HG03521 (cell line): ENCODE results near the gene SPIRE1.
"Not testable (repeated sequence)": the region's sequence is repeated elsewhere in the genome, so short reads cannot be mapped to it uniquely, and the experiment has no call there.

Source experiments
- ATAC-seq: cut with Tn5 transposase; IDR thresholded peaks from one replicate; pipeline ENCODE4 v1.9.1; 2021; ENCODE audit warnings: mild to moderate bottlenecking, moderate library complexity; ENCODE audit not compliant: unreplicated experiment

The SPIRE1 gene

DNA sequence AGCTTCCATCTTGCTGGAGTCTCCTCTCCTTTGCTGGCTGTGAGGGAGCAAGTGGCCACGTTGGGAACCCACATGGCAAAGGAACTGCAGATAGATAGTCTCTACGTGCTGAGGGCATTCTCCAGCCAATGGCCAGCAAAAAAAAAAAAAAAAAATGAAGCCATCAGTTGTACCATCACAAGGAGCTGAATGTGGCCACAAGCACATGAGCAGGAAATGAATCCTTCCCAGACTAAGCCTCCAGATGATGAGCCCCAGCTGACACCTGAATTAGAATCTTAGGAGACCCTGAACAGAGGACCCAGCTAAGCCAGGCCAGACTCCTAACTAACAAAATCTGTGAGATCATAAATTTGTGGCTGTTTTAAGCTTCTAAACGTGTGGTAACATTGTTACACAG is 57.9 kb downstream of the SPIRE1 start:
- ATAC-seq = no peak

- ATAC-seq = no peak
Measured at GRCh38 chr18:12599543-12599942, 58.4 kb downstream of the SPIRE1 start.

DNA sequence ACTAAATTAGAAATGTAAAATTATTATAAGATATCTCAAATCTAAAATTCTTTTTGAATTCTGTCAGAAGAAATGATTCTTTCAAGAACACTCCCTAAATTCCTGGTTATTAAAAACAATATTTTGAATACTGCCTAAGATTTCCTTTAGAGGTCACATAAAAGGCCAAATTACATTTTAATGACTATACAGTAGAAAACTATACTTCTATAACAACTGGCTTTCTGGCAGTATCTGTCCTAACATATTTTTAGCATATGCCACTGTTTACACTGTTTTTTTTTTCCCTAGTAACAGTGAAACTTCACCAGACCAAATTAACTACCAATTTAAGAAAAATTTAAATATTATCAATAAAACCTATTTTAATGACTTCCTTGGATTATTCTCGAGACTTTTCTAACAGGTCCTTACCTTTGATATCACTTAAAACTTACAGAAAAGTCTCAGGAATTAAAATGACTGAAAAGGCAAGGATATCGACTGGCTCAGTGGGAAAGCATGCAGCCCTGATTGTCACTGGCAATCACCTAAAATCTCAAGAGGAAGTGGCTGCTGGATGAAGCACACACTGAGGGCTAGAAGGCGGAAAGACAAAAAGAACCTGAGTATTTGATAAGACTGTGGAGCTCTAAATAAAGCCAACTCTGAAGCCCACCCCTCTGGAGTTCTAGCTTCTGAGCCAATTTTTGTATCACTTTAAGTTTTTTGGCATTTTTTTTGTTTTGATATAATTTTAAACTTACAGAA is 59.6 kb downstream of the SPIRE1 start:
- no peak for ATAC-seq

DNA sequence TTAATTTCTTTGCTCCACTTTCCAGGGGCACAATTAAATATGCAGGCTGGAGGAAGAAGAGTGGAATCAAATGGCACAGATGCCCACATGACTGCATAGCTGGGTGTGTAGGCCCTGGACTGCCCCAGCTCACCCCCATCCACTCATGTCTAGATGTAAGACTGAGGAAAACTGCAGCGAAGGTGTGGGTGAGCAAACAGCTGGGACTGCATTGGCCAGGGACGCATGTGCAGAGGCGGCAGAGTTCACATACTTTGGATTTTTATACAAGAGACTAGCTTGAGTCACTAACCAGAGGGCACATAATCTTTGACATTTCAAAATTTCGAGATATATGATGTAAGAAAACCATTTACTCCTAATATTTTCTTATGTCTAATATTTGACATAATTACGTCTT is 60.1 kb downstream of the SPIRE1 start:
- ATAC-seq = no peak

DNA sequence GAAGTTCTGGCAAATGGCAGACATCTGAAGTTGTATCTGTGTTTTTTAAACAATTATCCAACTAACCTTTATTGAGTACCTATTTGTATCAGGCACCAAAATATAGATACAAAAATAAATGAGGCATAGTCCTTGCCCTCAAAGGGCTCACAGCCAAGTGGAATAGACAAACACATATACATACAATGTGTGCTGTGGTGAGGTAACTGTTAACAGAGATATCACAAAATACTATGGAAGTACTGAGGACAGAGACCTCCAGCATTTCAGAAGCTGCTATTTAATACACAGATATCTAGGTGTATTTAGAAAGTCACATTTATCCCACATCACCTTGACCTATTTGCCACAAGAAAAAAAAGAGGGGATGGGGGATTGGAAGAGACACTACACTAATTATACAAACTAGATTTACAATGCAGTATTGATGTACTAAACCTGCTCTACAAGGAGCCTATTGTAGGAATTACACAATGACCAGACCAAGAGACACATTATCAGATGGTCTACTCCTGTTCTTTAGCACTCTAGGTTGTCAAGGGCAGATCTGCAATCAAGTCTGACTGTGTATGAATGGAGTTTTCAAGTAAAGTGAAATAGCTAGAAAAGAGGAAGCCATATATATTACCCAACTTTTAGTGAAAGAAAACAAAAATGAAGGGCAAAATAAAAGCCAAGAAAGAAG is 62.2 kb downstream of the SPIRE1 start:
- no peak for ATAC-seq

DNA sequence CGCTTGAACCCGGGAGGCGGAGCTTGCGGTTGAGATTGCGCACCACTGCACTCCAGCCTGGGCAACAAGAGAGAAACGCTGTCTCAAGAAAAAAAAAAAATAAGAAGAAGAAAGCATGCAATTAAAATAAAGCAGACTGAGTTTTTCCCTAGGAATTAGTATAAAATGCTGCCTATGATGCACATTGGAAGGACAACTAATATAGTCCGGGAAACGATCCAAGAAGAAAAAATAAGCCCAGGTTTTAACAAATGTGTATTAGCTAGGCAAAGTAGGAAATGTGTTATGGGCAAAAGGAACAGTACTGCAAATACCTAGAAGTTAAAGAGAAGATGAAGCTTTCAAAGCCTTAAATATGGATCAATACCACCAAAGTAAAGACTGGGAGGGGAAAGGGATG is 64.0 kb downstream of the SPIRE1 start:
- no peak for ATAC-seq

DNA sequence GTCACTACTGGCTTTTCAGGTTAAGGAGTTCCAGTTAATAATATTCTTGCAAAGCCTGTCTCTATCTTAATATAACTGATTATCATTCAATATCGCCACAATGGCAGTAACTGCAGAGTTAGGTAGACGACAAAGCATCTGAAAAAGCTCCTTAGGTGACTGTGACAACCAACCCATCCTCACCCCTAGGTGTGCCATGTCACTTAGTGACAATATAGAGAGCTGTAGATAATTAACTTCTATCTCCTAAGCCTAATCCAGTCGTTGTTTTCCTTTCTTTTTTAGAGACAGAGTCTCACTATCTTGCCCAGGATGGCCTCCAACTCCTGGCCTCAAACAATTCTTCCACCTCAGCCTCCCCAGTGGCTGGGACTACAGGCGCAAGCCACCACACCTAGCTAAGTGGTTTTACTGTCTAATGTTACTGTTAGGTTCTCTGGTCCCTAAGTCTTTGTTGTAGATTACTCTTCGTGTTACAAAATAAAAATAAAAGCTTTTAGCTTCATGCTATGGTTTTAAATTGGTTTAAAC is 65.2 kb downstream of the SPIRE1 start:
- no peak for ATAC-seq

- no peak for ATAC-seq
Measured at GRCh38 chr18:12589448-12589847, 68.5 kb downstream of the SPIRE1 start.

DNA sequence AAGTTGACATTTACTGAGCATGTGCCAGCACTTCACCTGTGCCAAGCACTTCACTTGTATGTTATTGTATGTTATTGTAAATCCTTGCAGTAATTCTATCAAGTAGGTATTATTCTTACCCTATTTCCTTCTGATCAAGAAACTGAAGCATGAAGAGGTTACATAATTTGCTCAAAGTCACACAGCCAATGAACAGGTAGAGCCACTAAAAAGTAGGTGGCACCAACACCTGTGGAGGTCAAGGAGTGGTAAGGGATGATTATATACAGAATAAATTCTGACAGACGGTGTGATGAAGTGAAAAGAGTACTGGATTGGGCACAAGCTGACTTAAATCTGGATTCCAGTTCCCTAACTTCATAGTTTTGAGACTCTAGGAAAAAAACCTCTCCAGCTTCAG is 71.0 kb downstream of the SPIRE1 start:
- no peak for ATAC-seq

GRCh38 chr18:12585218-12585617 is 72.7 kb downstream of the SPIRE1 start:
- no peak for ATAC-seq

- ATAC-seq = no peak
Measured at GRCh38 chr18:12580630-12581342, 77.1 kb downstream of the SPIRE1 start.

DNA sequence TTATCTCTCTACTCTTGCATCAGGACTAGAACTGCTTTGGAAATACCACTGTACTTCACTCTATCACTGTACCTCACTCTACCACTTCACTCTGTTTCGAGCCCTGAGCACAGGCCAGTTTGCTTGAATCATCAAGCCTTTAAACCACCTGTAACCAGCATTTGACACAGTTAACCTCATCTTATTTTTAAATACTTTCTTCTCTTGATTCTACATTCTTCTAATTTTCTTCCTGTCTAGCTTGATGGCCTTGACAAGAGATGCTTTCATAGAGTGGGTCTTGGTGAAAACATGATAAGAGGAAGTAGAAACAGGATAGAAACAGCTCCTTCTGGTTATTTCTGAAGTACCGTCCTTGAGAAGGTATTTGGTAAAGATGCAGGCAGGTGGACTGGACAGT is 78.1 kb downstream of the SPIRE1 start:
- no peak for ATAC-seq

GRCh38 chr18:12577848-12578247 is 80.1 kb downstream of the SPIRE1 start:
- ATAC-seq = no peak

GRCh38 chr18:12574494-12575185 is 83.3 kb downstream of the SPIRE1 start:
- ATAC-seq = no peak

DNA sequence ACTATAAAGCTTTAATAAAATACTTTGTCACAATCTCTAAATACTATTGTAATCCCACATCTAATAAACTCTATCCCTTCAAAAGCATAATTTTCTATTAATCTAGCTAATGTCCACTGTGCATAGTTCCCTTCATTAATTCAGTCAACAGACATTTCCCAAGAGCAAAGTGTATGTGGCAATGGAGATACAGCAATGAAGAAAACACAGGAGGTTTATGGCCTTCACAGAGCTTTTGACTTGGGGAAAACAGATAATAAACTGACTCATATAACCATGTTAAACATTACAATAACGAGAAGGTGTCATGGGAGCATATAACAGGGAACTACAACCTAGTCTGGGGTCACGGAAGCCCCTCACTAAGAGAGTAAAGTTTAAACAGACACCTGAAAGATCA is 86.3 kb downstream of the SPIRE1 start:
- ATAC-seq = no peak

DNA sequence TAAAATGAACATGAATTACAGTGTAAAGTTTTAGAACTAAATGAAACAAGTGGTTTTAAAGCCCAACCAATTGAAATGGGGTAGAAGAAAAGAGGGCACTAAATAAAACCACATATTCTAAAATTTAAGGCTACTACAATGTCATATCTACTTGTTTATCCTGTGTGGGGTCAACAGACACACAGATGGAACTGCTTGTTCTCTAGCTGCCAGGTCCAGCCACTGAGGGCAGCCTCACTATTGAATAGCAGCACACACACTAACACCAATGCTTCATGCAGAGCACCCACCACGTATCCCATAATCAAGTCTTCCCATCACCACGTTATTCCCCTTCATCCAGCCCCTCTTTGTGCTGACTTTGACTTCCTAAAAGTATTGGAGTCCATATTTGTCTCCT is 88.1 kb downstream of the SPIRE1 start:
- no peak for ATAC-seq

DNA sequence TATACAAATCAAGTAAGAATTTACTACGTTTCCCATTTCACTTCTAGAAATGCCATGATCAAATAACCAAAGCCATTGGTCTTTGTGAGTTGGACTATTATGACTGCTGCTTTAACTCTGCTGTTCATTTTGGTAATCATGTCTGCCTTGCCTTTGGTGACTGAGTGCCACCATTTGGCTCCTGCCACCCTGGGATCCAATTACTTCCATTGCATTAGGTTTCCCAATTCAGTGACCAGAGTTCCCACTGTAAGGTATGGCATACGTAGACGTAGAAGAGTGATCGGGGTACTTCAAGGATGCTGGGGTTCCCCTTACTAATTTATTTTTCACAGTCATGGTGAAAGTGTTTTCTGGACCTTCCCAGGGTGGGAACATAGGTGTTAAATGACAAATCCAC is 90.1 kb downstream of the SPIRE1 start:
- no peak for ATAC-seq

- no peak for ATAC-seq
Measured at GRCh38 chr18:12564861-12565260, 93.0 kb downstream of the SPIRE1 start.

GRCh38 chr18:12564378-12564777 is 93.5 kb downstream of the SPIRE1 start:
- no peak for ATAC-seq

GRCh38 chr18:12560600-12560999 is 97.3 kb downstream of the SPIRE1 start:
- not testable (repeated sequence) for ATAC-seq

DNA sequence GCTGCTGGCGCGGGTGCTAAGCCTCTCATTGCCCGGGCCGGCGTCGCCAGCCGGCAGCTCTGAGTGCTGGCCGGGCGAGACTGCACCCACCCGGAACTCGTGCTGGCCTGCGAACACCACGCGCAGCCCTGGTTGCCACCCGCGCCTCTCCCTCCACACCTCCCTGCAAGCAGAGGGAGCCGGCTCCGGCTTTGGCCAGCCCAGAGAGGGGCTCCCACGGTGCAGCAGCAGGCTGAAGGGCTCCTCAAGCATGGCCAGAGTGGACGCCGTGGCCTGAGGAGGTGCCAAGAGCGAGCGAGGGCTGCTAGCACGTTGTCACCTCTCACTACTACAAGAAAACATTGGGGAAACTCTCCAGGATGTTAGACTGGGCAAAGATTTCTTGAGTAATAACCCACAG is 98.6 kb downstream of the SPIRE1 start:
- no peak for ATAC-seq
